Measurements from ENCODE around the gene ARHGAP29.

ARHGAP29 gene

GRCh38 chr1:94259635-94260289, 22.4 kb upstream of the ARHGAP29 start:
- DNase-seq (ENCODE audit: low read depth), result no peak

DNA sequence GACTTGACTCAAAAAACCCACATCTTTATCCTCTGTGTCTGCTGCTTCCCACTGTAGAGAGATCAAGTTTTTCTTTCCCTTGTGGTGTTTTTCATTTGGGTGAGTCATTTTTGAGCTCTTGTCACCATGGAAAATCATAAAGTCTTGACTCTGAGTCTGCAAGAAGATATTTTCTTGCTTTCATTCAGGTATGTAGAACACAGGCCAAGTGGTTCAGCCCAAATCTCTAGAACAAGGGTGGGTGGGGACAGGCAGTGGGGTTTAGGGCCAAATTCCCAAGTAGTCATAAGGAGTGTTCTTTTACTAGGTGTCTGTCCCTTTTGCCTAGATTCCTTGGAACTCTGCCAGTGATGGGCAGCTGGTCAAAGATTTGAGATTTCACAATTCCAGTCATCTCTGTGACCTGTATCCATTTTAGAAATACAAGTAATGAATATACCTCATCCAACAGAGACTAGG, 21.5 kb upstream of the ARHGAP29 start:
- DNase-seq (ENCODE audit: low read depth), result no peak

DNA sequence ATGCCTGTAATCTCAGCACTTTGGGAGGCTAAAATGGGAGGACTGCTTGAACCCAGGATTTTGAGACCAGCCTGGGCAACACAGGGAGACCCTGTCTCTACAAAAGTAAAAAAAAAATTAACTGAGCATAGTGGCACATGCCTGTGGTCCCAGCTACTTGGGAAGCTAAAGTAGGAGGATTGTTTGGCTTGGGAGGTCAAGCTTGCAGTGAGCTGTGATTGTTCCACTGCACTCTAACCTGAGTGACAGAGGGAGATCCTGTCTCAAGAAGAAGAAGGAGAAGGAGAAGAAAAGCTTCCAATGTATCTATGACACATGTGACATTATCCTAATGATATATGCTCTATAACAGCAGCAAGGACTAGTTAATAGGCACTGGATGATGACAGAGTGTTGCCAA, 20.1 kb upstream of the ARHGAP29 start:
- DNase-seq (ENCODE audit: low read depth), result no peak

- no peak for DNase-seq (ENCODE audit: low read depth)
Observed at GRCh38 chr1:94255476-94255875, 18.1 kb upstream of the ARHGAP29 start.

- DNase-seq (ENCODE audit: low read depth), result no peak
Observed at GRCh38 chr1:94254073-94254810, 16.9 kb upstream of the ARHGAP29 start.

GRCh38 chr1:94253456-94254017, 16.2 kb upstream of the ARHGAP29 start:
- DNase-seq (ENCODE audit: low read depth), result no peak

GRCh38 chr1:94250341-94250740, 13.0 kb upstream of the ARHGAP29 start:
- no peak for DNase-seq (ENCODE audit: low read depth)

DNA sequence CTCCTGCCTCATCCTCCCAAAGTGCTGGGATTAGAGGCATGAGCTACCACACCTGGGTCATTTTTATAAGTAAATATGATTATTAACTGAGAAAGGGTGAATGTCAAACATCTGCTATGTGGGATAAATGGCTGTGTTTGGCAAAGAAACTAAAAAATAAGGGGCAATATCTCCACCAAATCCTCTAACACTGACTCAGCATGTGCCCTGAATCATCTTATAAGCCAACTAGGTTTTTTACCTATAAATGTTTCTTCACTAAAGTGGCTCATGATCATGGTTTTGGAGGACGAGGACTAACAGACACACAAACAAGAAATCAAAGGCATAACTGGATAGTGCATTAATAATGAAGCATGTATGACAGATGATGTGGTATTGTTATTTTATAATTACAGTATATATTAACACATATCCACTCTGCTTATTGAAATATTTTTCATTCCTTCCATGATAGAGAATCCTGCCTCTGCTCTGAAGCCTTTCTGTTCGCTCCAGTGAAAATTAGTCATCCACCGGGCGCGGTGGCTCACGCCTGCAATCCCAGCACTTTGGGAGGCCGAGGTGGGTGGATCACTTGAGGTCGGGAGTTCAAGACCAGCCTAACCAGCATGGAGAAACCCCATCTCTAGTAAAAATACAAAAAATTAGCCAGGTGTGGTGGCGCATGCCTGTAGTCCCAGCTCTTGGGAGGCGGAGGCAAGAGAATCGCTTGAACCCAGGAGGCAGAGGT, 11.7 kb upstream of the ARHGAP29 start:
- no peak for DNase-seq (ENCODE audit: low read depth)

DNA sequence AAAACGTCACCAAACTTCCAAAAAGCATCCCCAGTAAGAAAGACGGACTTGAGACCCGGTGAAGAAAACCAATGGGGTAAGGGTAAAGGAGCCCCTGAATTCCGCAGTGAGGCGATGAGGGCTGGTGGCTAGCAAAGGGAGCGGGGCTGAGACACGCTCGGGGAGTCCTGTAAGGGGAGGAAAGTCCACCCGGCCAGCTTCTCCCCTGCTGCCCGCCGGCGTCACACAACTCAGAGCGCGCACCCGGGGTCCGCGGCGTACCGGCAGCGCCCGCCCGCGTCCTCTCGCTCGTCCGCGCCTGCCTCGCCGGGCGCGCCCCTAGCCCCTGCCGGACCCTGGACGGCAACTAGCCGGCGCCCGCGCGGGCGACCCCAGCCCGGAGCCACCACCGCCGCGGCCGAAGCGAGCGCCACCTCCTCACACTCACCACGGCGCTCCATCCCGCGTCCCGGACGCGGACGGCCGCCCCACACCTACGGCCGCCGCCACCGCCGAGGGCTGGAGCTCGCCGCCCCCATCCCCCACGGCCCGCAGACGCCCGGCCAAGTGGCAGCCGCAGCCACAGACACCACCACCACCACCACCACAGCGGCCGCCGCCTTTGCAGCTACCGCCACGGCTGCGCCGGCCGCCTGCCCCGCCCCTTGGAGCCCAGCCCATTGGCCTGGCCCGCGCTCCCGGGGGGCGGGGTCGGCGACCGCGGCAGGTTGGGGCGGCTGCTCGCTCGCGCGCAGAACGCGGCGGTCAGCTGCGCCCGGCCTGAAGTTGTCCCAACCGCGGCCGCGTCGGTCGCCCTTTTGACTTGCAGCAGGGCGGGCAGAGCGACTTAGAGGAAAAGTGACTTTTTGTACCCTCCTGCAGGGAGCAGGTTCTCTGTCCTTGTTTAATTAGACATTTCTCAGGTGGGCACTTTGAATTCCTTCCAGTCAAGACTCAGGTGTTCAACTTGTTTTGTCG, 10.0 kb upstream of the ARHGAP29 start:
- DNase-seq (ENCODE audit: low read depth), result no peak

- no peak for DNase-seq (ENCODE audit: low read depth)
Observed at GRCh38 chr1:94246692-94247137, 9.3 kb upstream of the ARHGAP29 start.

GRCh38 chr1:94245747-94246438, 8.5 kb upstream of the ARHGAP29 start:
- DNase-seq (ENCODE audit: low read depth), result no peak

GRCh38 chr1:94244816-94245215, 7.4 kb upstream of the ARHGAP29 start:
- DNase-seq (ENCODE audit: low read depth), result no peak

DNA sequence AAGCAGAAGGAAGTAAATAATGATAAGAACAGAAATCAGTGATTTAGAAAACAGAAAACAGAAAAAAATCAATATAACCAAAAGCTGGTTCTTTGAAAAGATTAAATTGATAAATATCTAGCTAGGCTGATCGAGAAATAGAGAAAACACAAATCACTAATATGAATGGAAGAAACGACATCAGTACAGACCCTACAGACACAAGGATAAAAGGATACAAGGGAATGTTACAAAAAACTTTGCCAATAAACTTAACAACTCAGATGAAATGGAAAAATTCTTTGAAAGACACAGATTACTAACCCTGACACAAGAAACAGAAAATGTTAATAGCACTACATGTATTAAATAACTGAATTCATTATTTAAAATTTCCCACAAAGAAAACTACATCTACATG, 6.3 kb upstream of the ARHGAP29 start:
- no peak for DNase-seq (ENCODE audit: low read depth)

- no peak for DNase-seq (ENCODE audit: low read depth)
Observed at GRCh38 chr1:94240822-94241221, 3.4 kb upstream of the ARHGAP29 start.

- no peak for DNase-seq (ENCODE audit: low read depth)
Observed at GRCh38 chr1:94239796-94240195, 2.4 kb upstream of the ARHGAP29 start.

DNA sequence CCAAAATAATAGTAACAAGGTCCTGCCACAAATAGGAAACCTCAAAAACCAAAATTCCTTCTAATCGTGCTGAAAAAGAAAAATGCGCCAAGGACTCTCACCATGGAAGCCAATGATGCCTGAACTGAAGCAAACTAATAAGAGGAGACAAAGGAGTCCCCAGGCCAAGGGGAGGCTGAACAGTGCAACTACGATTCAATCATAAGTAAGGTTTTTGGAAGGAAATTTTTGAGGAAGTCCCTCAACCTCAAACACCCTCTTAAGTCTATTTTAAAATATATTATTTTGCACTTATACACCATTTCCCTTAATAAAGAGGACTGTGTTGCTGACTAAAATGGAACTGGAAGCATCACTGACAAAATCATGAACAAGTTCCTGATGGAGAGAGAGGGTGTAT, 1.7 kb upstream of the ARHGAP29 start:
- DNase-seq (ENCODE audit: low read depth), result no peak

GRCh38 chr1:94236630-94237290, 624 bp downstream of the ARHGAP29 start:
- no peak for DNase-seq (ENCODE audit: low read depth)

- no peak for DNase-seq (ENCODE audit: low read depth)
Observed at GRCh38 chr1:94236013-94236491, 1.3 kb downstream of the ARHGAP29 start.

DNA sequence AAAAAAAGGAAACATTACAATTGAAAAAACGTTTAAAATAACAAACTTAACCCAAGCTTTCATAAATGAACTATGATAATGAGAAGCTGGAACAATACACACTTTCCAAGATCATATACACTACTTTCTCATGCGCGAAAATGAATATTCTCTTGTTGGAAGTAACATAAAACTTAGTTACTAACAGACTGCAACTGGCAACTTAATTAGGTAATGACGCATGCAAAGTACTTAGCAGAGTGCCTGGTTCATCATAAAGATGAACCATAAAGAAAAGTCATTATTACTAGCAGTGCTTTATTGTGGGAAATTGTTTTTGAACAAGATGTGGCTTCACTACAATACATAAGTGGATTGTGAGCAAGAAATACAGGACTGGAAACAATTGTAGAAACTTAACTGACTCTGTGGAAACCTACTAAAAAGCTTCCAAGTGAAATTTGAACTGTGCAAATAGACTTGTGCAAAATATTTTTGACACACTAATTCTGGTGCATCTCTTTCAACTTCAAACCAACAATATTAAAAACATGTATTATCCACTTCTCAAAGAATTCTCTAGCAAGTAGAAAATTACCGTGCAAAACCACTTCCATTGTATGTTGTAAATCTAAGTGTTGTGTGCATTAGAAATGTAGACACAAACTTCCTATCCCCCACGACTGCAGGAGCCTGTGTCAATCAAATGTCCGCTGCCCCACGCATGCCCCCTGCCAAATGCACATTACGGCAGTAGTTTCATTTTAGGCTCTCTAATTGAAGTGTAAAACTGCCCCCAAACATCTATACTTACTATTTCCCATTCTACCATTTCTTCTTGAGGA, 2.0 kb downstream of the ARHGAP29 start:
- DNase-seq (ENCODE audit: low read depth), result no peak

Measured in stimulated activated CD8-positive, alpha-beta memory T cell treated with anti-CD3 and anti-CD28 coated beads, Interleukin-12 subunit alpha, Interleukin-12 subunit beta, amount 100 ng/mL, for 1 hour (primary cell).